ENCODE measurements around the gene RALA. TPM values are rescaled to one million over a fixed set of nuclear protein-coding genes. Genes with fewer than 3 reads are reported as not detected.

Gene RALA
- total RNA-seq, 1 donor from 2014 or later = 23.8 TPM

DNA sequence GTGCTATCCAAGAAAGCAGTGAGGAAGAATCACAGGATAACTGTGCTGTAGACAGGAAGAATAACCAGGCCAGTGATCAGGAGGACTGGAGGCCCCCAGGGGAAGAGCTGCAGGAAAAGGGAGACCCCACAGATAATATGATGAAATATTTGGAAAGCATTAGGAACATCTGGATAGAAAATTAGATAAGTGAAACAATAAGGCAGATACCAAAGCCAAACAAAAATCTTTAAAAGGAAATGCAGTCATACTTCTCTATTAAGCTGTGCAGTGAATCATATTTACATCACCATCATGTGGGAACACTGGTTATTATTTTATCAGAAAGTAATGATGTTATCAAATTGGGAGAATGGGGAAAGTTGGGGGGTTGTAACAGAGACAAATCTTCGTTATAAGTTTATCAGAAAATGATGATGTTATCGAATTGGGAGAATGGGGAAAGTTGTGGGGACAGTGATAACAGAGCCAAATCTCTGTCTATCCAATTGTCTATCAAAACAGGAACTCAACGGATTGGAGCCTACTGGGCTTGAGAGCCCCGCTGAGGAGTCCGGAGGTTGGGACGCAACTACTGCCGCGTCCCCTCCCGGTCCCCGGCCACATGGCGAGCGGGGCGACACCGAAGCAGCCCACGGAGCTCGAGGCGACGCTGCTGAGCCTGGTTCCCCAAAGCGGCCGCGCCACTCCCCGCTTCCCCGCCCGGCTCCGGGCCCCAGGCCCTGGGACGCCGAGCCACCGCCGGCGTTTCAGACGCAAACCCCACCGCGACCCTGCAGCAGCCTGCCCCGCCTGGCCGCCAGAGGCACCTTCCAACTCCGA, 14.0 kb upstream of the RALA start:
- DNase-seq (ENCODE audit: low read depth) = no peak

GRCh38 chr7:39609935-39610263, 13.5 kb upstream of the RALA start:
- no peak for TF ChIP-seq CTCF (conservative IDR thresholded peaks at IDR 0.05; ENCODE audit: low read depth, low read length)
- DNase-seq (ENCODE audit: low read depth) = no peak
- H3K4me3 ChIP-seq (ENCODE audit: low read depth, low read length) = peak overlapping the region; percentile 30

More for the DNA sequence above, 14.0 kb upstream of the RALA start:
- H3K4me3 ChIP-seq (ENCODE audit: low read depth, low read length) = peak overlapping the region; percentile 30
- TF ChIP-seq CTCF (conservative IDR thresholded peaks at IDR 0.05; ENCODE audit: low read depth, low read length) = no peak

GRCh38 chr7:39613577-39613976, 9.8 kb upstream of the RALA start:
- no peak for TF ChIP-seq CTCF (conservative IDR thresholded peaks at IDR 0.05; ENCODE audit: low read depth, low read length)
- no peak for DNase-seq (ENCODE audit: low read depth)
- H3K4me3 ChIP-seq (ENCODE audit: low read depth, low read length) = no peak overlapping the region

DNA sequence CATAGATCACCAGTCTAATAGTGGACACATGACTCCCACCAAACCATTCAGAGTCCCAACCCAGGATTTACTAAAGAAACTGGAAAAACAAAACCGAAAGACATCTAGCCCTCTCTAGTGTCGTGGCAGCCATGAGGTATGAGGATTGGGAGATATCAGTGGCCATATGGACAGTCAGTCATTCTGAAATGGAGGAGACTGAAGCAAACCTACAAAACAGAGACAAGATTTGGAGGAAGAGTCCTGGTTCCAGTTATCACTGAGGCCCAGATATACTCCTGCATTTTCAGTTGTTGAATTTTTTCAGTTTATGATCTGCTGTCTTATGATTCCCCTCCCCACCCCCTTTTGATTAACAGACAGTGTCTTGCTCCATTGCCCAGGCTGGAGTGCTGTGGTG, 9.1 kb upstream of the RALA start:
- no peak for DNase-seq (ENCODE audit: low read depth)
- H3K4me3 ChIP-seq (ENCODE audit: low read depth, low read length) = no peak overlapping the region
- TF ChIP-seq CTCF (conservative IDR thresholded peaks at IDR 0.05; ENCODE audit: low read depth, low read length) = no peak

DNA sequence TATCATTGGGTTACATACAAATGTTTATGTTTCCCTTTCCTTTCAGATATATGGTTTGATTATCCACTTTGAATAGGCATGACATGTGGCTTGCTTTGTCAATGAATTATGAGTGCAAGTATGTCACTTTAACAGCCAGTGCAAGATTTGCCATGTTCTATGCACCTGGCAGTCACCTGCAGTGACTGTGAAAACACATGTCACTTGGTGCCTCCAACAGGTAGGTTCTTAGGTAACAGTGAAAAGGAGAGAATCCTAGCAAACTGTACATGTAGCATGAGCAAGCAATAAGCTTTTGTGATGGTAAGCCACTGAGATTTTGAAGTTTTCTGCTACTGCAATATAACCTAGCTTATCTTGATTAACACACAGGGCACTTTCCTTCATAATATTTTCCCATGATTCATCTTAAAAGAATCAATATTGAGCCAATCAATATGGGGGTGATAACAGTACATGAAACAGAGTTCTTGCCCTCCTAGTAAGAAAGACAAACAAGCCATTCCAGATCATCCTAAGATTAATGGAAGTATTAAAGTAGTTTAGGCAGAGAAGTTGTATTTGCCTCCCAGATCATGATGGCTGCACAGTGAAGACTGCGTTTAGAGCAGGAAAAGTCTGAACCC, 7.9 kb upstream of the RALA start:
- no peak for DNase-seq (ENCODE audit: low read depth)
- TF ChIP-seq CTCF (conservative IDR thresholded peaks at IDR 0.05; ENCODE audit: low read depth, low read length) = no peak
- no peak overlapping the region for H3K4me3 ChIP-seq (ENCODE audit: low read depth, low read length)

- H3K4me3 ChIP-seq (ENCODE audit: low read depth, low read length) = no peak overlapping the region
- DNase-seq (ENCODE audit: low read depth) = no peak
- no peak for TF ChIP-seq CTCF (conservative IDR thresholded peaks at IDR 0.05; ENCODE audit: low read depth, low read length)
Observed at GRCh38 chr7:39616138-39616537, 7.2 kb upstream of the RALA start.

- DNase-seq (ENCODE audit: low read depth) = no peak
- no peak overlapping the region for H3K4me3 ChIP-seq (ENCODE audit: low read depth, low read length)
- TF ChIP-seq CTCF (conservative IDR thresholded peaks at IDR 0.05; ENCODE audit: low read depth, low read length) = no peak
Observed at GRCh38 chr7:39617005-39617404, 6.4 kb upstream of the RALA start.

Measured in epithelial cell of proximal tubule (primary cell).